Right ventricle myocardium inferior (tissue), 1 donor: ENCODE data around the gene CEP85. TPM values are rescaled to one million over a fixed set of nuclear protein-coding genes. Genes with fewer than 3 reads are reported as not detected.
"Not testable (repeated sequence)": the region's sequence is repeated elsewhere in the genome, so short reads cannot be mapped to it uniquely, and the experiment has no call there.

Experiments used
- ATAC-seq: fragments of 200-7000 bp; cut with Tn5 transposase; one replicate; pipeline ENCODE4 v1.9.1; 2020; ENCODE audit warnings: mild to moderate bottlenecking, moderate library complexity
- DNase-seq: peaks from one replicate; pipeline ENCODE4 v3.0.0; 2021; ENCODE audit errors: missing footprints
- intact Hi-C: fragments of 100-400 bp; cut with DNase I; formaldehyde crosslinking; loops from one replicate; pipeline ENCODE4 v1.11.0; 2022
- total RNA-seq: library from RNA; stranded (reverse); fragmentation: NEBNext Ultra II Directional; extraction: Animal tissue kit (Norgen Biotek cat#: 25700); gene quantifications from one replicate; pipeline ENCODE4 v1.2.1, GENCODE V29; 2021
- donor health status: DM: no; HTN: yes; CAD: no; lungs with severe emphysema.

The CEP85 gene
- total RNA-seq, 1 donor from 2014 or later, result 73.6 TPM

DNA sequence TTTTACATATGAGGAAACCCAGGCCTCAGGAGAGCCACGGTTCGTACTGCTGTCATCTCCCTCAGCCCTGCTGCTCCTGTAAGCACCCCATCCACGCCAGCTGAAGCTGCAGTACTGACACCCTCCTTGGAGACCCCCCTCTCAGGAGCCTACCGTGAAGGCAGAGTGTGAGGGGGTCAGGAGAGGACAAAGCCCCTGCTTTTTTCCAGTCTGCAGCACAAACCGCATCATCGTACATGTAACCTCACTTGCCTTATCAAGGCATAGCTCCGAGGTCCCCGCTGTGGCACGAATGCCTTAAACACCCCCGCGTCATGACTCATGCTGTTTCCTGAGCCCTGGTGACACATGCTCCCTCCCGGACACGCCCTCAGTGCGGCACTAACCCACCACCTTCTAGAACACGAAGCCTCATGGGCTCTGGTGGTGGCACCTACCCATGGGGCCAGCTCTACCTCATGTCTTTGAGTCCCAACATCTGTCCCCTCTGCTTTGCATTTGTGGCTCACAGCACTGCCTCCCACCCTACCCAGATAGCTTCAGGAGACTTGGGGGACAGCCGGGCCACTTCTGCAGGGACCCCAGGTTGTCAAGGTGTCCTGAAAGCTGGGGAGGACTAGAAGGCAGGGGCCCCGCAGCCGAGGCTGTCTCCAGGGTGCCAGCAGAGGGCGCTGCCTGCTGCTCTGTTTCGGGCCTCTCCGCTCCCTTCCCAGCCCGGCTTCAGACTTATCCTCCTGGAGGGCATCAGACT is 50.8 kb downstream of the CEP85 start:
- intact Hi-C loops, result loop anchor here (2.0 kb wide), 1 partner anchor 36 kb away; no protein-coding TSS in a partner anchor
- ATAC-seq (no peak), DNase-seq (peak; percentile 90)

DNA sequence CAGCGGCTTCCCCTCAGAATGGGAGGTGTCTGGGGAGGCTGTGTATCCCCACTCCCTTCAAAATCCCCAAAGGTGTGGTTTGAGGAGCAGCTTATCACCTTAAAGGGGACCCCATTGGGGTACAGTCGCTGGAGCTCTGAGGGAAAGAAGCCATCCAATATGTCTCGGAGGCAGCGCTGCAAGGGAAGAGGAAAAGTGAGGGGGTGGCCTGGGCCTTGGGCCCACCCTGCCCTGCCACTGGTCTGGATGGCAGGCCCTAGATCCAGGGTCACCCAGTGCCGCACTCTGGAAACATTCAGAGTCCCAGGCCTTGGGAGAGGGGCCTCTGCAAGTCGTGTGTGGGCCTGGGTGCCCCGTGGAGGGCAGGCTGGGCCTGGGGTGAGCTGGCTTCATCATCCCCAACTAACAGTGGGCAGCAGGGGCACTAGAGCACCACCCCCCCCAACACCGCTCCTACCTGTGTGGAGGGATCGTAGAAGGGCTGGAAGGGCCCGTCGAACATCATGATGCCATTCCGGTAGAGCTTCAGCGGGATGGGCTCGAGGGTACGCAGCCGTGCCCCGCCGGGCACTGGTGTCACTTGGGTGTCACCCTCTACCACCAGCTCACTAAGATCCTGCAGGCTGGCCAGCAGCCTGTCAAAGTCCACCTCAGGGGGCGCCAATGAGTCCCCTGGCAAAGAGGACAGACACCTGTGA is 51.5 kb downstream of the CEP85 start:
- intact Hi-C loops, result loop anchor here (2.0 kb wide), 1 partner anchor 35 kb away; no protein-coding TSS in a partner anchor
- ATAC-seq (no peak), DNase-seq (peak; percentile 23)

DNA sequence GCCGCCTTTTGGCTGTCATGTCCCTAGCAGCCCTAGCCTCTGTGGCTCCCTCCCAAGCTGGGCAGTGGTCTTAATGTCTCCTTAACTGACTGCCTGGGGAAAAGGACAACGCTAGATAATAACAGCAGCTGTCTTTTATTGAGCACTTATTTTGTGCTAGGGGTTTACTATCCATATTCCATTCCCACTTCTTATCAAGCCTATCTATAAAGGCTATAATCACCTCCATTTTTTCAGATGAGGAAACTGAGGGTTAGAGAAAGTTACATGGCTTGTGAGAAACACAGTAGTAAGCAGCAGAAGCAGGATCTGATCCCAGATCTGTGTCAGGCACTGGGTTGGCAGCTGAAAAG is 52.0 kb downstream of the CEP85 start:
- DNase-seq (no peak), ATAC-seq (no peak)
- intact Hi-C loops, result no loop called here

DNA sequence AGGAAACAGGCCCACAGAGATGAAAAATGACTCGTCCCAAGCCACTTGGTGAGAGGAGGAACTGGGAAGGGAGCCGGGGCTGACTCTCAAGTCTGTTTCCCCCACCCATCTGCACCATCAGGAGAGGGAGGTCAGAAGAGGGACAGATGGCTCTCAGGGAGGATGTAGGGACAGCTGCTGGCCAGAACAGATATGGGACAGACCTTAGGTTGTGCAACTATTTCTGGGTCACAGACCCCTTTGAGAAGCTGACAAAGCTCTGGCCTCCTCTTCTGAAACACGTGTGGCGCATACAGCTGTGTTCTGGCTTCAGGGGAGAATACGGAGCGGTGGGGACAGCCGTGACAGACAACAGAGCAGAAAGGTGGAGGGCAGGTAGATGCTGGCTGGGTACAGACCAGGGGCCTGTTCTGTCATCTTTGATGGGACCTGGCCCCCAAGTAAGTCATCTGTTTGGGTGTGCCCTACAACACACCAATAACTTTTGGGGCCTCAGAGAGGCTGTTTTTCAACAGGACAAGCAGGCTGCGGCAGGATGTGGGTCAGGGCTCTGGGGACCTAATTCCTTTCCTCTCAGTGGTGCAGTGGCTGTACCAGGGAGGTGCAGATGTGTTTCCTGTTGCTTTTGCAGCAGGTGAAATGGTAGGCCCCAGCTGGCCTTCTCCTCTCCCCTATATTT is 53.2 kb downstream of the CEP85 start:
- DNase-seq, result peak; percentile 71
- intact Hi-C loops, result no loop called here
- ATAC-seq, result peak; percentile 81

DNA sequence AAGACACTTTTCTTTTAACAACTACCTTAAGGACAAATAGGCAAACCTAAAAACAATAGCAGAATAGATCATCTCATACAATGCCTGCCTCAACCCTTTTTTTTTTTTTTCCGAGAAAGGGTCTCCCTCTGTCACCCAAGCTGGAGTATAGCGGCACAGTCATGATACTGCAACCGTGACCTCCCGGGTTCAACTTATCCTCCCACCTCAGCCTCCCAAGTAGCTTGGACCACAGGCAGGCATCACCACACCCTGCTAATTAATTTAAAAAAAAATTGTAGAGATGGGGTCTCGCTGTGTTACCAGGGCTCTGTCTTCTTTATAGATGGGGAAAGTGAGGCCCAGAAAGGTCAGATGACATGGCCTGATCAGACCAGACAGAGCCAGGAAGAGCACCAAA is 53.8 kb downstream of the CEP85 start:
- intact Hi-C loops, result no loop called here
- ATAC-seq, result no peak
- no peak for DNase-seq

DNA sequence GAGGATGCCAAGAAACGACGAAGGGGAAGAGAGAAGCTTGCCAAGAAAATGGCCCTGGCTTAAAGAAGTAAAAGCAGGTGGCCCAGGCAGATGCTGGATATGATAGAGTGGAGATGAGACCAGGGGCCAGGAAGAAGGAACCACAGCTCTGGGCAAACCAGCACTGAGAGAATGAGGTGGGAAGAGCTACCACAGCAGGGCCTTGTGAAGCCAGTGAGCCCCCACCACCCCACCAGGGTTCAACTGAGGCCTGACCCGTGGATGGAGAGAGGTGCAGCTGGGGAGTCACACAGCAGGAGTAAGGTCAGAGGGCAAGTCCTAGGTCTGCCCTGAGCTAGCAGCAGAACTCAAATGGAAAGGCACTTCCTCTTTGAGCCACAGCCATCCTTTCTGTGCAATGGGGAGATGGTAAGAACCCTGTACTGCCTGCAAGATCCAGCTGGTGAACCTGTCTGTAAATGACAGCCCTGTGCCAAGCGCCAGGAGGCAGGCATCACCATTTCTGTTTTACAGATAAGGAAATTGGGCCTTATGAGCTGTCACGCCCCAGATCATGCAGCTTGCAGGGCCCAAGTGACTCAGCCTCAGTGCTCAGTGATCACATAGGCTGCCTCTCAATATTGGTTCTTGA is 54.4 kb downstream of the CEP85 start:
- DNase-seq (no peak), ATAC-seq (no peak)
- intact Hi-C loops, result no loop called here

DNA sequence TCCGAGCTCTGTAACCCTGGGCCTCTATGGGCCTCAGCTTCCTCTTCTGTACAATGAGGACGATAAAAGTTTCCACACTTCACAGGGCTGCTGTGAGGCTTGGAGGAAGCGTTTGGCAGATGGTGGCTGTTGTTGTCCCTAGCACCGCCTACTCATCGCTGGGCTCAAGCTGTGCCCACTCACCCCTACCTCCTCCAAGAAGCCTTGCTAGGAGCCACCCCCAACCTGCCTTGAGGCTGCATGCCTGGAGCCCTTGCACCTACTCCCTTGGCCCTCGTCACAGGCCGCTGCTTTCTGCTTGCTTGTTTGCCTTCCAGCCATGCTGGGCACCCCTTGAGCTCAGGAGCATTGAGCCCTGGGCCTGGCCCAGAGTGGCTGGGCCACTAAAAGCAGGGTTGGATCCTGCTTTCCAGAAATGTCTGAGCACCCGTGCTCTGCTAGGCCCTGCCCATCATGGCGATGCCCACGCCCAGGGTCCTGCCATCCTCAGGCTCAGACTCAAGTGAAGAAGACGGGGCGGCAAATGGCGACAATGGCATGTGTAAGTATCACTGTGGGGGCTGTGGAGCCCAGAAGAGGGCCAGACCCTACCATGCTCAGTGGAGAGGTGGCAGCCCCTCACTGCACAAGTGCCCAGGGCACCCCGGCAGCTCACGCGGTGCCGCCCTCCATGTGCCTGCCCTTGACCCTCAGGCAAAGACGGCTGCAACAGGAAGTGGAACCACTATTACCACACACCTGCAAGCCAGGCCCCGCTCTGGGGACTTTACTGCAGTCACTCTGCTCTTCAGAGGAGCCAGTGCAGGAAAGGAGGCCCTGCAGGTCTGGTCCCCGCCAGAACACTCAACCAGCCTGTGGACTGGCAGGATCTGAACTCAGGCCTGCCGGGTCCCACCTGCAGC is 55.4 kb downstream of the CEP85 start:
- DNase-seq (peak; percentile 81), ATAC-seq (no peak)
- intact Hi-C loops, result no loop called here

DNA sequence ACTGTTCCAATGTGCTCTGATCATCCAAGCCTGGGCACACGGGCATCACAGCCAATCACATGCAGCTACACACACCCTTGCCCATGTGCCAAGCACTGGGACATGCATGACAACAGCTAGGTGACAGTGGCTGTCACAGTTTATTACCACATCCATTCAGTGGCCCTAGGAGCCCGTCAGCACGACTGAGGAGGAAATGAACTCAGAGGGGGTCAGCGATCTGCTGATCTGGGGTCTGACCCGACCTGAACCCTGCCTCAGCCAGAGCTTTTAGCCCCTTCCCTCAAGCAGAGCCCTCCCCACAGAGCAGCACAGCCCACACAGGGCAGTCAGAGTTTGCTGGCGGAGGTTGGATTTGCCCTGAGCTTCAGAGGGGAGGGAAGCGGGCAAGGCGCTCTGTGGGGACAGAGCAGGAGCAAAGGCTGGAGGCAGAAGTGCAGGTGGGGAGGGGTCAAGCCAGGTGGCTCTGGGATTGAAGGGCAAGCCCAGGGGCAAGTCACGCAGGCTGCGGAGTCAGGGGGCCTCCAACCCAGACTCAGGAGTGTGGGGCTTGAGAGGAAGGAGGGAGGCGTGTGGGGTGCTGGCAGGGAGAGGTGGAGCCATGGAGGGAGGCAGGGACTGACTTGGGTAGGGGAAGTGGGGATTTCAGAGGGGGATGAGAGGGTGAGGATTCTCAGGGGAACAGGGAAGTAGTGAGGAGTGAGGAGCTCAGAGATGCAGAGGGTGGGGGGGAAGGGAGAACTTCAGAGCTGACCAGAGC is 56.3 kb downstream of the CEP85 start:
- intact Hi-C loops, result no loop called here
- DNase-seq (no peak), ATAC-seq (no peak)

DNA sequence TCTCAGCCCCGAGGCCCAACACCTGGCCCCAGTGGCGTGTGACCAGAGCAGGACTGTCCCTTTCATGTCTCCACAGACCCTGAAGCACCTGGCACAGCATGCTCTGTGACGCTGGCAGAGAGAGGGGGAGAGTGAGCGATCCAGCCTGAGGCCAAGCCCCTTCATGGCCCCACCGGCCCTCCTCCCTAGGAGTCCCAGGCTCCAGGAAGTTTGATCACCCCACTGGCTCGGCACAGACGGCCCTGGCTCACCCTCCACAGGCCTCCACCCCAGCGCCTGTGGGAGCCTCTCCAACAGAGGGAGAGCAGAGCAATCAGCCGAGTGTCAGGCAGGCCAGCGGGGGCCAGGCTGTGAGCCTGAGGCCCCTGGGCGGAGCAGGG is 56.9 kb downstream of the CEP85 start:
- DNase-seq (no peak), ATAC-seq (peak; percentile 6)
- intact Hi-C loops, result no loop called here

DNA sequence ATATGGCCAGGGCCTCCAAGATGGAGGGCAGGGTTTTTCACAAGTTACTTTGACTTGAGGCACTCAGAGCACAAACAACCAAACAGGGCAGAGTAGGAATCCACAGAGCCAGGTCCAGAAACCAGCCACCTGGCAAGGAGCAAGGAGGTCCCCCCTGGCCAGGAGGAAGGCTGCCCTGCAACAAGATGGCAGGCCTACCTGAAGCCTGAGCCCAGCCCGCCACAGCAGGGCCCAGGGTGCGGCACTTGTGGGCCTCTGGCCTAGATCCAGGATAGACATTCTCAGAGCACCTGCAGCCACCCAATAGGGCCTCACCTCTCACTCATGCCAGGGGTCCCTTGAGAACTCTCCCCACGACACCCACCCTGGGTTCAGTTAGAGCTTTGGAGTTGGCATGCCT is 57.4 kb downstream of the CEP85 start:
- no peak for DNase-seq
- ATAC-seq, result no peak
- intact Hi-C loops, result no loop called here

DNA sequence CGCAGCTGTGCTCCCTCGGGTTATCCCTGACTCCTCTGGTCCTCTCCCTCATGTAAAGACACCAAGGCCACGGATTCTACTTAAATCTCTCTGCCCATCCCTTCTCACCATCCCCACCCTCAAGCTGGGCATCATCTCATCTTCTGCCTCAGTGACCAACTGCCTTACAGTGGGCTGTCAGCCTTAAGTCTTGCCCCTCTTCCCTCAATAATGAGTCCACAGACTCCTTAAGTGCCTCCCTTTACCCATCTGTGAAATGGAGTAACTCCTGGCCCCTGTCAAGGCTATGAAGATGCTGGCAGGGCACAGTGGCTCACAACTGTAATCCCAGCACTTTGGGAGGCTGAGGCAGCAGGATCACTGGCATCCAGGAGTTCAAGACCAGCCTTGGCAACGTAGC is 57.9 kb downstream of the CEP85 start:
- ATAC-seq, result no peak
- no peak for DNase-seq
- intact Hi-C loops, result no loop called here

DNA sequence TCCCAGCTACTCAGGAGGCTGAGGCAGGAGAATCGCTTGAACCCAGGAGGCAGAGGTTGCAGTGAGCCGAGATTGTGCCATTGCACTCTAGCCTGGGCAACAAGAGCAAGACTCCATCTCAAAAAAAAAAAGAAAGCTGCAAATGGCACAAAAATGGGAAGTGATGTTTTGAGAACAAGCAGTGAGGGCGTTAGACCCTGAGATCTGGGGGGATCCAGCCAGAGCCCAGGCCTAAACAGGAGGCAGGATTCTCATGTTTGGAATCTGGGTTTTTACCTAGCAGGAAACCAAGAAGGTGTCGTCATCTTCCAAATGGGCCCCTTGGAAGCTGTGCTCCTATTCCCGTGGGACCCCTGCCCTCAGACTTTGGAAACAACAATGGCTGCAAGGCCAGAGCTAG is 58.7 kb downstream of the CEP85 start:
- intact Hi-C loops, DNase-seq, ATAC-seq: not testable (repeated sequence)

DNA sequence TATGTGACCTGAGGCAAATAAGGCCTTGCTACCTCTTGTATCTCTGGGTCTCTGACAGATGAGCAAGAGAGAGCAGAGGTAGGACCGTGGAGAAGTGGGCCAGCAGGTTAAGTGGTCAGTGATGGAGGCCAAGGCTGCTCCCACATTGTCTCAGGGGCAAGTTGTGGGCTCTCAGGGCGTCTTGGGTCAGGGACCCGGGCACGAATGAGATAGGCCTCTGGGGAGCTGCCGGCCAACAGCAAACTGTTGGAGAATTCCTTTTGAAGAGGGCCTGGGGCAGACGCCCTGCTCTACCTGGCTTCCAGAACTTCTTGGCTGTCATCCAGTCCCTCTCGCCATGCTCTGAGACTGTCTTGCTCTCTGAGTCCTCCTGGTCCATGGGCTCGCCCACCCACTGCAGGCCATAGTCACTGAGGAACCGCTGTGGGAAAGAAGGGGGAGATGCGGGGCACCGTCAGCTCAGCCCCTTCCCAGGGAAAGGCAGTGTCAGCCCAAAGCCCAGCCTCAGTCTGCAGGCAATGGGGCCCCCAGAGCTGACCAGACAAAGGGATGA is 60.0 kb downstream of the CEP85 start:
- no peak for DNase-seq
- ATAC-seq, result no peak
- intact Hi-C loops, result no loop called here

DNA sequence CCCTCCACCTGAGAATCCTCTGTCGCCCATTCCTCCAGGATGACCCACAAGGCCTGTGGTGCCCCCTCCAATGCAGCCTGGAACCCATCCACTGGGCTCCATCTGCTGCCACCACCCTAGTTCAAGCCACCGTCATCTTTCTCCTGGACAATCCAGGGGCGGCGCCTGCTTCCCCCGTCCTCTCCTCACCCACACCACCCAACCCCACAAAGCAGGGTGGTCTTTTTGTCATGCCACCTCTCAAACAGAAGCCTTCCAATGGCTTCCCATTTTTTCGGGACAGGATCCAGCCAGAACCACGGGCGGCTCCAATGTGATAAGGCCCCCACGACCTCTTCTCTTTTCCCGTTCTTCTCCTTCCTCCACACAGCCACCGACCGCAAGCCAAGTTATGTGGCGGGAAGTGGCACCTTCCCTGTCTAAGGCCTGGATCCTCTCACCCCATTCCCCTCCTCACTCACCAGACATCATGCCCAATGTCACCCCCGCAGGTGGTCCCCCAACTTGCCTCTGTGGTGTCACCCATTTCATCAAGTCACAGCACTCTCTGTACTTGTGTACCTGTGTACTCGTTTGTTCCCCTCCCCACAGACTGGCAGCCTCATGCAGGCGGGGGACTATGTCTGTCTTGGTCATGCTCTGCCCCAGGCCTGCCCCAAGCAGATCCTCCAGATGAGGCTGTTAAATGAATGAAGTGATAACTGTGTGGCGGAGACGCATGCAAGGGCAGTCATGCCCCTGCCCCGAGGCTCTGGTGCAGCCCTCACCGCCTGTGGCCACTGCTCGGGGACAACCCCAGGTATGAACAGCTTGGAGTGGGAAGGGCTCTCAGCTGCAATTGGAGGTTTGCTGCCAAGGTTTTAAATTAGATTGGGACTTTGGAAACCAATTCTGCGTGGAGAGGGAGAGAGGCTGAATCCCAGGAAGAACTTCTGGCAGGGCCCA is 61.5 kb downstream of the CEP85 start:
- no peak for DNase-seq
- intact Hi-C loops, result no loop called here
- ATAC-seq, result no peak

DNA sequence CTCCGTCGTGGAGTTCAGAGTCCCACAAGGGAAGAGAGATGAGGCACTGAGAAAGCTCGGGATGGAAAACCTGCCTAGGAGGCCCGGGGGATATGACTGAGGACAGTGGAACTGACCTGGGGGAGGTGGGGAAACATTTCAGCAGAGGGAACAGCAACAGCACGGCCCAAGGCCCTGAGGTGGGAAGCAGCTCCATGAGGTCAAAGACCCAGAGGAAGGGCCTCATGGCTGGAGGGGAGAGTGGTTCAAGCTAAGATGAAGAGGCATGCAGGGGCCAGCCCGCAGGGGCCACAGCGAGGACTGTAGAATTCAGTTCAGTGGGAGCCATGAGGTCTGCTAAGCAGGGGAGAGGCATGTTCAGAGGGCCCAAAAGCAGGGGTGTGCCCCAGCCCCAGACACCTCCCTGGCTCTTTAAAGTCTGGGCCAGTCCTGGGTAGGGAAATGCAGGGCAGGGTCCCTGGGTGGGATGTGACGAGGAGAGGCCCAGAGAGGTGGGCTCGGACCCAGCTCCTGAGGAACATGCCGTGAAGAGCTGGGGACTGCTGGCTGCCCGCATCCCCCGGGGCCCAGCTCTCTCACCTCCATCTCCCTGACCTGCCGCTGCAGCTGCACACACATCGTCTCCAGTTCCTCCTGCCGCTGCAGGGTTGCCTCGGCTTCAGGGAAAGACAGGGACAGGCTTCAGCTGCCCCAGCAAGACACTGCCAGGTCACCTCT is 62.5 kb downstream of the CEP85 start:
- intact Hi-C loops, result no loop called here

More for the DNA sequence above, 62.5 kb downstream of the CEP85 start:
- no peak for ATAC-seq
- DNase-seq, result no peak
